A673 (cell line): ENCODE measurements around the gene TCF3.

Experiments
- CTCF ChIP-seq: fragments of 300-800, 200-600 bp; sonication (generic); conservative IDR thresholded peaks from 2 replicates; pipeline ENCODE4 v1.5.1; 2017; ENCODE audit warnings: low read depth, mild to moderate bottlenecking, antibody characterized with exemption, low read length, moderate library complexity, mixed read lengths
- EZH2 ChIP-seq: fragments of 200-600 bp; sonication (generic); IDR thresholded peaks from 2 replicates; pipeline ENCODE4 v1.6.1; 2017; ENCODE audit warnings: borderline replicate concordance, low read depth, mild to moderate bottlenecking, mixed read lengths, antibody characterized with exemption, low read length; ENCODE audit not compliant: poor library complexity, severe bottlenecking

- no peak for TF ChIP-seq CTCF
- no peak for TF ChIP-seq EZH2
Observed at GRCh38 chr19:1684573-1684912, 32.1 kb upstream of the TCF3 start.
